PC-9 (cell line): ENCODE measurements around the gene FCAMR.

ENCODE experiments used
- EZH2 ChIP-seq: fragments of 200-600 bp; sonication (generic); IDR thresholded peaks from 2 replicates; pipeline ENCODE4 v1.8.0; 2017; ENCODE audit warnings: antibody characterized with exemption, low read depth
- TF ChIP-seq, protein P1 (sequence below): fragments of 200-600 bp; sonication (generic); conservative IDR thresholded peaks from 2 replicates; pipeline ENCODE4 v1.6.1; 2017; ENCODE audit warnings: mixed run types, antibody characterized with exemption, mild to moderate bottlenecking, moderate library complexity

DNA sequence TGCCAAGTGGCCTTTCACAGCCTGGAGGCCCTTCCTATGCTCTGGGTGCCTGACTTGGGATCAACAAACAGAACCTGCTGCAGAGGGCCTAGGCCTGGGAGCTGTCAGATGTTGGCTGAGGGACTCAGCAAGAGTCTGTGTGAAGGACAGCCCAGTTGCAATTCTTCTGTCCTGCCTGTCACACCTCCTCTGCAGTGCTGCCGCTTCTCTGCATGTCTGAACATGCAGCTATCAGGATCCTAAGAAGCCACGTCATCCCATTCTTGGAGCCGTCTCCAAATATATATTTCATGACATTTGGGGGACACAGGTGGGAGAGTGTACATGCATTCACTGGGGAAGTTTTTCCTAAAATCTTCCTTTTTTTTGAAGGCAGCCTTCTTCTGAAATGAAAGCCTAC lies 8.6 kb downstream of the FCAMR start:
- TF ChIP-seq, protein P1, sequence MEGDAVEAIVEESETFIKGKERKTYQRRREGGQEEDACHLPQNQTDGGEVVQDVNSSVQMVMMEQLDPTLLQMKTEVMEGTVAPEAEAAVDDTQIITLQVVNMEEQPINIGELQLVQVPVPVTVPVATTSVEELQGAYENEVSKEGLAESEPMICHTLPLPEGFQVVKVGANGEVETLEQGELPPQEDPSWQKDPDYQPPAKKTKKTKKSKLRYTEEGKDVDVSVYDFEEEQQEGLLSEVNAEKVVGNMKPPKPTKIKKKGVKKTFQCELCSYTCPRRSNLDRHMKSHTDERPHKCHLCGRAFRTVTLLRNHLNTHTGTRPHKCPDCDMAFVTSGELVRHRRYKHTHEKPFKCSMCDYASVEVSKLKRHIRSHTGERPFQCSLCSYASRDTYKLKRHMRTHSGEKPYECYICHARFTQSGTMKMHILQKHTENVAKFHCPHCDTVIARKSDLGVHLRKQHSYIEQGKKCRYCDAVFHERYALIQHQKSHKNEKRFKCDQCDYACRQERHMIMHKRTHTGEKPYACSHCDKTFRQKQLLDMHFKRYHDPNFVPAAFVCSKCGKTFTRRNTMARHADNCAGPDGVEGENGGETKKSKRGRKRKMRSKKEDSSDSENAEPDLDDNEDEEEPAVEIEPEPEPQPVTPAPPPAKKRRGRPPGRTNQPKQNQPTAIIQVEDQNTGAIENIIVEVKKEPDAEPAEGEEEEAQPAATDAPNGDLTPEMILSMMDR = no peak
- no peak for TF ChIP-seq EZH2
